Vagina (tissue), 2 donors: ENCODE data around the gene DYNLT3.

ENCODE experiments used
- CTCF ChIP-seq, 3 experiments: fragments of 450-650 bp in 2 of 3; fragments of 200-600 bp in 1 of 3; sonication (generic) in 1 of 3; IDR thresholded peaks; one replicate each; pipeline ENCODE4 v1.5.1; 2017 to 2019; ENCODE audit warnings: antibody characterized with exemption in 3 of 3, mild to moderate bottlenecking in 2 of 3, moderate library complexity in 2 of 3
- POLR2AphosphoS5 ChIP-seq, 2 donors: sonication (generic); formaldehyde crosslinking; IDR thresholded peaks; one replicate each; pipeline ENCODE4 v1.9.0; 2017; ENCODE audit warnings: antibody characterized with exemption in 2 of 2, mild to moderate bottlenecking in 2 of 2, low read depth in 1 of 2; ENCODE audit not compliant: insufficient read depth in 1 of 2

- TF ChIP-seq CTCF (IDR thresholded peaks at IDR 0.05): no peak
- no peak for TF ChIP-seq POLR2AphosphoS5 (IDR thresholded peaks at IDR 0.05; ENCODE audit: insufficient read depth in 1 of 2, low read depth in 1 of 2)
Observed at GRCh38 chrX:37863728-37864127, 16.4 kb upstream of the DYNLT3 start.
